ENCODE results near the gene INF2.

Gene INF2

DNA sequence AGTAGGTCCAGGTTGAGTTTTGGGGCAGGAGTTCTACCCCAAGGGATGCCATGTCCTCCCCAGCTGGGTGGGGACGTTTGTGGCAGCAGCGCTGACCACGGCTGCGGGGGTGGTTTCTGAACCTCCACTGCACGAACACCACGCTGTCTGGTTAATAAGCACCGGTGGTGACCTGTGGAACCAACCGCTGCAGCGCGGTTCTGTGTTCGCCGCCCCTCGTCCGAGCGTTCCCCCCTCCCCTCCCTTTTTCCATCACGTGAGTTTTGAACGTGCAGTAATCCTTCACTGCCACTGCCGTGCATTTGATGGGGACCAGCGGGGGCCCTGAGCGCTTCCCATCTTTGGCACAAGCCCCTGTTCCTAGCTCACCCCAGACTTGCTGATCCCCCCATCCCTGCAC, 28.2 kb downstream of the INF2 start:
- H3K4me3 ChIP-seq (replicated peaks; ENCODE audit: insufficient read depth, low read length) = no peak overlapping the region
- no peak overlapping the region for H3K27ac ChIP-seq (replicated peaks)
- H3K27me3 ChIP-seq (ENCODE audit: insufficient read depth, poor library complexity, severe bottlenecking) = no peaks in the 10 kb centered on the region
- no peak for DNase-seq (ENCODE audit: low read depth in 1 of 2, low spot score in 1 of 2)
- no peak for TF ChIP-seq REST (IDR thresholded peaks at IDR 0.05; ENCODE audit: insufficient replicate concordance, low read depth)
- TF ChIP-seq POLR2AphosphoS5 (IDR thresholded peaks at IDR 0.05; ENCODE audit: low read depth) = no peak
- TF ChIP-seq CTCF (IDR thresholded peaks at IDR 0.05; ENCODE audit: insufficient read depth, low read length) = no peak
- TF ChIP-seq SPI1 (IDR thresholded peaks at IDR 0.05; ENCODE audit: borderline replicate concordance, low read depth) = no peak
- no peak for TF ChIP-seq GABPA (IDR thresholded peaks at IDR 0.05; ENCODE audit: low read depth)

- Histone ChIP-seq H3K4me3 (replicated peaks; ENCODE audit: insufficient read depth, low read length) (no peak overlapping the region), H3K27ac (replicated peaks) (no peak overlapping the region), H3K27me3 (ENCODE audit: insufficient read depth, poor library complexity, severe bottlenecking) (no peaks in the 10 kb centered on the region)
- no peak for TF ChIP-seq SPI1 (IDR thresholded peaks at IDR 0.05; ENCODE audit: borderline replicate concordance, low read depth)
- TF ChIP-seq REST (IDR thresholded peaks at IDR 0.05; ENCODE audit: insufficient replicate concordance, low read depth) = no peak
- TF ChIP-seq CTCF (IDR thresholded peaks at IDR 0.05; ENCODE audit: insufficient read depth, low read length) = no peak
- DNase-seq (ENCODE audit: low read depth in 1 of 2, low spot score in 1 of 2) = no peak
Measured at GRCh38 chr14:104718147-104718546, 28.7 kb downstream of the INF2 start.

GRCh38 chr14:104718871-104719270, 29.5 kb downstream of the INF2 start:
- TF ChIP-seq GABPA (IDR thresholded peaks at IDR 0.05; ENCODE audit: low read depth) (no peak), POLR2AphosphoS5 (IDR thresholded peaks at IDR 0.05; ENCODE audit: low read depth) (no peak), CTCF (IDR thresholded peaks at IDR 0.05; ENCODE audit: insufficient read depth, low read length) (no peak), SPI1 (IDR thresholded peaks at IDR 0.05; ENCODE audit: borderline replicate concordance, low read depth) (no peak), REST (IDR thresholded peaks at IDR 0.05; ENCODE audit: insufficient replicate concordance, low read depth) (no peak)

More at GRCh38 chr14:104718871-104719270, 29.5 kb downstream of the INF2 start:
- Histone ChIP-seq H3K27me3 (ENCODE audit: insufficient read depth, poor library complexity, severe bottlenecking) (no peaks in the 10 kb centered on the region), H3K27ac (replicated peaks) (no peak overlapping the region), H3K4me3 (replicated peaks; ENCODE audit: insufficient read depth, low read length) (no peak overlapping the region)
- DNase-seq (ENCODE audit: low read depth in 1 of 2, low spot score in 1 of 2) = no peak
